Stimulated activated CD4-positive, alpha-beta T cell treated with anti-CD3 and anti-CD28 coated beads, TNF-alpha, amount 100 ng/mL, for 1 hour (primary cell): ENCODE data around the gene BPI.
"Not testable (repeated sequence)": the region's sequence is repeated elsewhere in the genome, so short reads cannot be mapped to it uniquely, and the experiment has no call there.

Experiments
- DNase-seq, 3 donors: peaks; one replicate each; pipeline ENCODE4 v3.0.0-alpha.2; 2020; ENCODE audit warnings: low read depth in 3 of 3, low spot score in 1 of 3

The BPI gene

GRCh38 chr20:38355161-38356012 lies 51.4 kb downstream of the BPI start:
- DNase-seq = no peak

GRCh38 chr20:38357653-38358207 lies 53.8 kb downstream of the BPI start:
- no peak for DNase-seq

- no peak for DNase-seq
Observed at GRCh38 chr20:38358556-38358955, 54.6 kb downstream of the BPI start.

- no peak for DNase-seq
Observed at GRCh38 chr20:38363004-38363747, 59.2 kb downstream of the BPI start.

- DNase-seq = no peak
Observed at GRCh38 chr20:38369389-38369788, 65.4 kb downstream of the BPI start.

GRCh38 chr20:38372806-38373205 lies 68.8 kb downstream of the BPI start:
- no peak for DNase-seq

- no peak for DNase-seq
Observed at GRCh38 chr20:38373231-38373867, 69.4 kb downstream of the BPI start.

- DNase-seq = no peak
Observed at GRCh38 chr20:38373898-38374297, 69.9 kb downstream of the BPI start.

- DNase-seq = no peak
Observed at GRCh38 chr20:38377039-38377685, 73.2 kb downstream of the BPI start.

- not testable (repeated sequence) for DNase-seq
Observed at GRCh38 chr20:38377838-38378237, 73.9 kb downstream of the BPI start.

GRCh38 chr20:38383147-38383546 lies 79.2 kb downstream of the BPI start:
- no peak for DNase-seq

- DNase-seq = no peak
Observed at GRCh38 chr20:38386004-38386403, 82.0 kb downstream of the BPI start.

- no peak for DNase-seq
Observed at GRCh38 chr20:38386851-38387250, 82.9 kb downstream of the BPI start.
